ENCODE data around the gene ADGRL3. TPM values are rescaled to one million over a fixed set of nuclear protein-coding genes. Genes with fewer than 3 reads are reported as not detected.

The ADGRL3 gene
- polyA plus RNA-seq, 3 donors: 22.2 to 26.3 (median 24.3) TPM

DNA sequence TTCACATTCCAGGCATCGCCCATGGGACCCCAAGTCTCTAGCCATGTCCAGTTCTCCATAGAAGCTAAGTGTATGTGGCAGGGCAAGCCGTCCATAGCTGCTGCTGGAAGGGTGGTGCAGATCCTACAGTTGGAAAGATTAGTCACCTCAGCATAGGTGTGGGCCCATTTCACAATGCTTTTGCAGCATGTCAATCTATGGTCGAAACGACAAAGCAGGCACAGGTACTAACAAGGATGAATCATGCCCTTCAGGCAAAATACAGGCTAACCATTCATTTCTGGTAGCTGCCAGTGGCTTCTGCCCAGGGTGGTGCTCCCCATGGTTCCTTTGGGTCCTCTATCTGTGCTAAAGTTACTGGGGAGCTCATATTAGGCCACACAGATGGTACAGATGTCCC is 225.2 kb downstream of the ADGRL3 start:
- DNase-seq: no peak

- no peak for DNase-seq
Observed at GRCh38 chr4:61426229-61426628, 226.1 kb downstream of the ADGRL3 start.

DNA sequence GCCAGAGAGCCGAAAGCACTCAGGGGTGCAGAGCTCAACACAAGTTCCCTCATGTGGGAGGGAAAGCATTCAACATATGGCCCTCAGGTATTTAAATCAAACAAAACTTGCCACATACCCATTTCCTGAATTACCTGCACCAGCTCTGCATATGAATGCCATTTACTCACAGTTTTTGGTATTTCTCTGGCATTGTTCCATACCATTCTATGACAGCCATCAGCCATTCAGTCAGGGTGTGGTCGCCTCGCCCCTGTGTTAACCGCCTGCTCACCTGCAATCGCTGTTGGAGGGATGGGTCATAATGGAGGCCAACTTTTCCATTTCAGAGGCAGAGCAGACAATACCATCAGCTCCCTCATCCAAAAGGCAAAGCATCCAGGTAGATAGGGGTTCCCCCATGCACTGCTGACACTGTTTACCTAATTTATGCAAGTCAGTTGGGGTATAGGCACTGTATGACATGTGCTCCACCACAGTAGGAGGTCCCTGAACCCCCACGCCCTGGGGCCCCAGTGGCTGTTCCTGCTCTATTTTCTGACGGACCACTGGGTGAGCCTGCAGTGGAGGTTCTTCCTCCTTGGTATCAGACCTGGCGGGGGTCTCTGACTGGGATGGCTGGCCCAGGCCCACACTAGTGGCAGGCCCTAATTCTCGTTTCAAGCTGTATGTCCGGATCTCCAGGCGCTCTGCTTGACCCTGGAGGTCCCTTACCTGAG is 227.1 kb downstream of the ADGRL3 start:
- DNase-seq: no peak

GRCh38 chr4:61427818-61428495 is 227.8 kb downstream of the ADGRL3 start:
- DNase-seq: no peak

- DNase-seq: no peak
Observed at GRCh38 chr4:61428950-61429349, 228.8 kb downstream of the ADGRL3 start.

DNA sequence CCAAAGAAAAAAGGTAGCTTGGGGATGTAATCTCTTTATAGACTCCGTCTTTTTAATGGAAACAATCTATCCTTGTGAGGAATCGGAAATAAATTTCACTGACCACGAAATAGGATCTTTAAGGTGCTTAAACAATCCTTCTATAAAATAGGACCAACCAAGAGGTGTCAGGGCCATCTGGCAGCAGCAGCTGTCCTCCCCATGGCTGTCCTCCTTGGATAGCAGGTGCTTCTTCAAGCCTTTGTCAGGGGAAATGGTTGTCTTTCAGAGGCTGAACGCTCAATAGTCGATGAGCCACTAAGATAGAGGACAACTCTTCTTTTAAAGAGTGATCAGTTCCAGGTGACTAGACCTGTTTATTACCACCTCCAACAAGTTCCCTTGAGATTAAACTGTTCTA is 231.0 kb downstream of the ADGRL3 start:
- no peak for DNase-seq

DNA sequence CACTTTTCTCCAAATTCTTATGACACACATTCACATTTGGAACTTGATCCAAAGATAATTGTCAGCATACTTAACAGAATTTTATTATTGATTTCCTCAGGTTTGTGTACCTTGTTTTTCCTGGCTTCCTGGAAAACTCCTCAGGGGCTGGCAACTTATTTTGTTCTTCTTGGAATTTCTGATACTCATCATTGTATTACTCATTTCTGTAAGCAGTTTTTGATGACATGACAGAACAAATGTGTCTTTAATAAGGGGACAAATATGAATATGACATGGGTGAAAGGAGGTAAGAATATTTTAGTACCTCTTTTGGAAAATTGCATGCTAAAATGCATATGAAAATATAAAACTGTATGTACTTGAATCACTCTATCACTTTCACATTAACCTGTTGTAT is 237.8 kb downstream of the ADGRL3 start:
- DNase-seq: no peak

DNA sequence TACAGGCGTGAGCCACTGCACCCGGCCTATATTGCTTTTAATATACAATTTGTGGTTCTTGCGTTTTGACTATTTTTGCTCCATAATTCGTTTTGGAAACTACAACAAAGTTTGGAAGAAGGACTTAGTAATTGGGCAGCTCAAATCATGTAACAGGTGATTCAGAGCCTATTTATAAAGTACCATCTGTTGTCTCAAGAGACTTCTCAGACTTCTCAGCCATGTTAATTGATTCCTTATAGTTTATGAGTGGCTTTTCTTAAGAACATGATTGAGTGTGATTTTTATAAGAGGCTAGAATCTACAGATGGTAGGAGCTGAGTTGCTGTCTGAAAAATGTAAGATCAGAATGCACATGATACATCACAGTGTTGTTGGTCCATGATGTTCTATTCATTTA is 240.2 kb downstream of the ADGRL3 start:
- DNase-seq: no peak

GRCh38 chr4:61442936-61443335 is 242.8 kb downstream of the ADGRL3 start:
- DNase-seq: no peak

GRCh38 chr4:61443813-61444510 is 243.8 kb downstream of the ADGRL3 start:
- DNase-seq: no peak

GRCh38 chr4:61445374-61446063 is 245.4 kb downstream of the ADGRL3 start:
- no peak for DNase-seq

- DNase-seq: no peak
Observed at GRCh38 chr4:61446941-61447340, 246.8 kb downstream of the ADGRL3 start.

DNA sequence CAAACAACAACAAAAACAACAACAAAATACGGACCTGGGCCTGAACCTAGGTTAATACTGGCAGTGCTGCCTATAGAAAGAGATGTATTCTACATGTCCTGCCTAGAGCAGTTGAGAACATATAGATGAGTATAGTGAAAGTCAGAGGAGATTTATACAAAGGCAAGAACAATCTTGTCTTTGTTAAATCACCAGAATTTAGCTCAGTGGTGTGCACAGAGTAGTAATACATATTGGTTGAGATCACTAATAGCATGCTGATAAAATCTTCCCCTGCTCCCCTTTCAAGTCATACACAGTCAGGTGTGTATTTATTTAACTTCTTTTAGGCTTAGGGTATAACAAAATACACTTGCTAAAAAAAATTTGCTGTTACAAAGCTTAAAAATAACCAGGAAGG is 247.8 kb downstream of the ADGRL3 start:
- no peak for DNase-seq

- DNase-seq: no peak
Observed at GRCh38 chr4:61451935-61452334, 251.8 kb downstream of the ADGRL3 start.

DNA sequence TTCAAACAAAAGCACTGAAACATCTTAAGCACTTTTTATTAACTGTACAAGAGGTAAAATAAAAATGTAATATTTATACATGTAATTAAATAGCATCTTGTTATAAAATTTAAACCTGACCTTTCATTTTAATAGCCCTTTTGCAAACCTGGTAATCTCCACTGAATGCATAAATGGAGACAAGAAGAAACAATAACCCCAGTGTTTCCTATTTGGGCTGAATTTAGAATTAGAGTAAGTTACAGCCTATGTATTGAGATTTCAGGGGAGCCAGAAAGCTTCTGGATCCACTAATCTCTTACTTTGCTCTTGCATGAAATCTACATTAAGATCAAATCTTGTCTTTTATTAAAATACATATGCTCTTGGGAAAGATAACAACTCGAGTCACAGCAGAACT is 261.8 kb downstream of the ADGRL3 start:
- no peak for DNase-seq

GRCh38 chr4:61462451-61463326 is 262.6 kb downstream of the ADGRL3 start:
- DNase-seq: no peak

DNA sequence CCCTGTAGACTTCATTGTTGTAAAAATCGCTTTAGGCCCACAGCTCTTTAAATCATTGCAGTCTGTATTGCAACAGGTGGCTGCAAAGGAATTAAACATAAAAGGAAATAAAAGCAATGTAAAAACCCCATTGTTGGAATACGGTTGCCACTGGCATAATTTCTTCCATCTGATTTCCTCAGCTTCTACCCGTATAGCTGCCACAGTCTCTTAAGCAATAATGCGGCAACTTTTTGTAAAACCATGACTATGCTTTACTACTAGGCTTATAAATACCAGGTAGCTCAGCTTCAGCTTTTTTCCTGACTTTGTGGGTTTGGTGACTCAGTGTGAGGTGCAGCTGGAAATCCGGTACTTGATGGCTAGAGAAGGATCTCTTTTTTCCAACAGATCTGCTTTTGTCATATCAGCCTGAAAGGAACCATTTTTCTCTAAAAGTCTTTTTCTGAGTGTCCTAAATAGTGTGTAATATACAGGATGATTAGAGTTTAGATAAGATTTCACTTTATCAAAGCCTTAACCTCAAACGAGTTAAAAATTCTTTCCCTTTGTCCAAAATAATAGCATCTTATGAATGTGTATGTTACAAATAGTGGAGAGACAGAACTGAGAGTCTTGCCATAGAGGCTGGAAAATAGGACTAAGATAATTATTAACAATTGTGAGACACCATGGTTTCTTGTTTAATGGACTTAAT is 268.0 kb downstream of the ADGRL3 start:
- DNase-seq: no peak

DNA sequence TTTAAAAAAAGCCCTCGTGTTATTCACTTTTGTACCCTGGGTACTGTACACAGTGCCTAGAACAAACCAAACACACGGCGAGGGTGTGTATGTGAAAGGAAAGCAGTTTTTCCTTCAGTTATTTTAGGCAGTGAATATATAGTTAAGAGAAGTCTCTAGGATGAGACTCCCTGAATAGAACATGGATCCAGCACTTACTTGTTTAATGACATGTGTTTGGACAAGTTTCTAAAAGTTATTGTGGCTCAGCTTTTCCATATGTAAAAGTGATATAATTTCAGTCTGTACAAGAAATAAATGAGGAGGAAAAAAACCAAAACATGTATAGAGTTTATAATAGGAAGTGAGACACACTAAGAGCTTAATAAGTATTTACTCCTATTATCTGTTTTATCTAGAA is 273.2 kb downstream of the ADGRL3 start:
- no peak for DNase-seq

GRCh38 chr4:61478340-61478739 is 278.2 kb downstream of the ADGRL3 start:
- DNase-seq: no peak

DNA sequence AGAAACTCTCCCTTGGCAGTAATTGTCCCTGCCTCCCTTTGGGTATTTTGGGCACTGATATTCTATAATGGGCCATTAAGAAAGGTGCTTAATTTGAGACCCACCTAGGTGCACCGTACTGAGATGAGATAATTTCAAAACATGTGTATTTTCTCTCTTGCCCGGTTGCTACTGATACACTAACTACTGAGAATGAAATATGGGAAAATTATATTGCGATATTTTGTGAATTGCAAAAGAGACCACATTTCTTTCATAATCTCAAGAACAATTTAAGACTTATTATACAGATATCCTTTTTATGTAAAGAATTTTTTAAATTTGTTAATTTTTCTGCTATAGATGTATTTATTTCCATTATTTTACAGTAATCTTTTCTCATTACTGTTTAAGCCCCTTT is 284.9 kb downstream of the ADGRL3 start:
- no peak for DNase-seq

DNA sequence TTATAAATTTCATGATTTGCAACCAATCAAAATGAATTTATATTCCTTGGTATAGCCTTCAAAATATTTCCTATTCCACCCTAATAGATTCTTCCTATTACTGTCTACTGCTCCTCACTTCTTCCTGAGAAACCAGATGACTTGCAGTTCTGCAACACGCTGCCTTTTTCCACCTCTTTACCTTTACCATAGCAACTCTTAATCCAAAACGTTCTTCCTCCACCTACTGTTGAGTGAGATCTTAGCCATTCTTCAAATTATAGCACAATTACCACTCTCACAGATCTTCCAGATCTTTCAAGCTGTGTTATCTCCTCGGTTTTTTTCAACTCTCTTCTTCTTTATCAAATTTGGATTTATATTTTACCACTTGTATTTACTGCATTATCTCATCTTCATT is 289.8 kb downstream of the ADGRL3 start:
- DNase-seq: no peak

Data from renal pelvis (tissue), 4 donors.